Lung (tissue), 12 donors: Measurements from ENCODE around the gene GIPC2. TPM values are rescaled to one million over a fixed set of nuclear protein-coding genes. Genes with fewer than 3 reads are reported as not detected.
"Not testable (repeated sequence)": the region's sequence is repeated elsewhere in the genome, so short reads cannot be mapped to it uniquely, and the experiment has no call there.

Experiments
- ATAC-seq: fragments of 200-7000 bp; cut with Tn5 transposase; one replicate; pipeline ENCODE4 v1.9.1; 2020; ENCODE audit warnings: moderate number of reproducible peaks; ENCODE audit not compliant: insufficient read depth, low FRiP score
- DNase-seq, 3 donors: peaks; one replicate each; pipeline ENCODE4 v3.0.0-alpha.2; 2013 to 2017
- H3K27ac ChIP-seq, 2 donors: one replicate each; pipeline ENCODE4 v1.5.1; 2013; ENCODE audit warnings: mild to moderate bottlenecking in 2 of 2, moderate library complexity in 2 of 2, control low read depth in 1 of 2, inconsistent platforms in 1 of 2, low read depth in 1 of 2, low read length in 1 of 2
- H3K27me3 ChIP-seq, 3 donors: one replicate each; pipeline ENCODE4 v1.5.1; 2013; ENCODE audit warnings: low read length in 2 of 3; ENCODE audit not compliant: control insufficient read depth in 3 of 3, insufficient read depth in 3 of 3
- H3K36me3 ChIP-seq, 4 donors: one replicate each; pipeline ENCODE4 v1.5.1; 2013; ENCODE audit warnings: low read length in 4 of 4, mild to moderate bottlenecking in 1 of 4, moderate library complexity in 1 of 4; ENCODE audit not compliant: control insufficient read depth in 4 of 4, insufficient read depth in 4 of 4
- H3K4me1 ChIP-seq, 5 donors: one replicate each; pipeline ENCODE4 v1.5.1; 2013; ENCODE audit warnings: low read length in 5 of 5, mild to moderate bottlenecking in 2 of 5, moderate library complexity in 1 of 5; ENCODE audit not compliant: control insufficient read depth in 5 of 5, insufficient read depth in 5 of 5
- H3K4me3 ChIP-seq: one replicate; pipeline ENCODE4 v1.5.1; 2013; ENCODE audit warnings: mild to moderate bottlenecking, control low read depth, moderate library complexity
- H3K9ac ChIP-seq, 2 donors: one replicate each; pipeline ENCODE4 v1.5.1; 2013; ENCODE audit warnings: low read length in 2 of 2, control low read depth in 1 of 2; ENCODE audit not compliant: insufficient read depth in 1 of 2
- H3K9me3 ChIP-seq, 4 donors: one replicate each; pipeline ENCODE4 v1.5.1; 2013; ENCODE audit warnings: low read length in 3 of 4, mild to moderate bottlenecking in 1 of 4, moderate library complexity in 1 of 4; ENCODE audit not compliant: control insufficient read depth in 4 of 4, insufficient read depth in 3 of 4
- CTCF ChIP-seq: IDR thresholded peaks from 2 replicates; pipeline ENCODE4 v1.5.1; 2012; ENCODE audit warnings: mild to moderate bottlenecking; ENCODE audit errors: control extremely low read depth, extremely low read depth
- WGBS, 2 donors: extraction: QIAGEN DNeasy Blood & Tissue Kit; methylation state at CpG; one replicate each; pipeline ENCODE4 v1.1.7; 2013; 5-methylcytosine and 5-hydroxymethylcytosine counted together
- polyA plus RNA-seq, 2 donors: library from polyadenylated mRNA; stranded (reverse); fragments of 200-250 nt; gene quantifications; one replicate each; pipeline ENCODE4 v1.2.1, GENCODE V29; 2013
- total RNA-seq, 2 donors: library from RNA; depleted of rRNA in 1 of 2; stranded (reverse); fragments of >200 nt in 1 of 2; gene quantifications; one replicate each; pipeline ENCODE4 v1.2.1, GENCODE V29; 2014 to 2021
- donor health status: control.
- donor health status: control.
- donor health status: Bipolar disorder and iron deficiency.
- donor health status: healthy.
- donor health status: DM: yes; HTN: yes; CAD: no.

GIPC2 gene
- total and polyA plus RNA-seq, 4 donors = 0.94 to 2.5 (median 1.8) TPM

DNA sequence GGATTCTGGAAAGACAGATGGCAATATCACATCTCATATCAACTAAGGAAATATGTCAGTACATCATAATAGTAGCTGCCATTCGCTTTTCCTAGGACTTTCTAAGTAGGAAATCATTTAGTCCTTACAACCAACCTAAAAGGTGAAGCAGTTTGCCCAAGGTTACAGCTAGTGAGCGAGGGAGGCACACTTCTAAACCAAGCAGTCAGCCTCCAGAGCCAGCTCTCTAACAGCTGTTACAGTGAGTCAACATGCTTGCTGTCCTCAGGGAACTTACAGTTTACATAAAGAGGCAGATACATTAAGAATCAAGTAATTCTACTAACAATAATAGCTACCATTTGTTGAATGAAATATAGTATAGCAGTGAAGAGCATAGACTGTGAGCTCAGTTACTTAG, 57.1 kb downstream of the GIPC2 start:
- H3K36me3 ChIP-seq = no peaks in the 10 kb centered on the region
- DNase-seq (no peak), ATAC-seq (no peak)
- peaks cover 0 to 11% (median 0%) of the 10 kb centered on the region in 5 donors for H3K4me1 ChIP-seq
- H3K9me3 ChIP-seq = peaks cover 0 to 2% (median 0%) of the 10 kb centered on the region in 4 donors
- no peak overlapping the region for H3K4me3 ChIP-seq
- peak overlapping the region in 1 of 2 donors; percentile 30 for H3K27ac ChIP-seq
- no peak for TF ChIP-seq CTCF
- WGBS, 2 donors = 83 to 87% methylated on average over 2 of the region's 2 CpGs
- H3K9ac ChIP-seq = no peak overlapping the region
- H3K27me3 ChIP-seq = no peaks in the 10 kb centered on the region

GRCh38 chr1:78104322-78104721, 58.6 kb downstream of the GIPC2 start:
- DNase-seq = no peak
- no peak for TF ChIP-seq CTCF
- peaks cover 0 to 2% (median 0%) of the 10 kb centered on the region in 4 donors for H3K9me3 ChIP-seq
- H3K27ac ChIP-seq = peak overlapping the region in 1 of 2 donors; percentile 63
- no peak overlapping the region for H3K4me3 ChIP-seq
- ATAC-seq = no peak
- peaks cover 0 to 8% (median 0%) of the 10 kb centered on the region in 5 donors for H3K4me1 ChIP-seq
- H3K27me3 ChIP-seq = no peaks in the 10 kb centered on the region
- no peaks in the 10 kb centered on the region for H3K36me3 ChIP-seq
- no peak overlapping the region for H3K9ac ChIP-seq

DNA sequence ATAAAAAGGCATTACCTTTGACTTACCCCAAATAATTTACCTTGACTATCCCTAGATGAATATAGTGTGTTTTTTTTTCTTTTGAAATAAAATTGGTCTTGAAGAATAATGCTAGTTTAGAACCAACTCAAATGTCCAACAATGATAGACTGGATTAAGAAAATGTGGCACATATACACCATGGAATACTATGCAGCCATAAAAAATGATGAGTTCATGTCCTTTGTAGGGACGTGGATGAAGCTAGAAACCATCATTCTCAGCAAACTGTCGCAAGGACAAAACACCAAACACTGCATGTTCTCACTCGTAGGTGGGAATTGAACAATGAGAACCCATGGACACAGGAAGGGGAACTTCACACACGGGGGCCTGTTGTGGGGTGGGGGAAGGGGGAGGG, 63.9 kb downstream of the GIPC2 start:
- ATAC-seq, H3K27me3 ChIP-seq, DNase-seq, H3K36me3 ChIP-seq, H3K4me3 ChIP-seq, H3K9me3 ChIP-seq, H3K9ac ChIP-seq, H3K27ac ChIP-seq, H3K4me1 ChIP-seq: not testable (repeated sequence)
- WGBS, 2 donors = 86 to 96% methylated on average over 4 of the region's 4 CpGs

- TF ChIP-seq CTCF = no peak
- Histone ChIP-seq H3K36me3 (peaks cover 0 to 2% (median 0%) of the 10 kb centered on the region in 4 donors), H3K27ac (peak overlapping the region in 1 of 2 donors; percentile 2), H3K9ac (no peak overlapping the region), H3K9me3 (peaks cover 0 to 2% (median 0%) of the 10 kb centered on the region in 4 donors), H3K4me1 (no peaks in the 10 kb centered on the region), H3K27me3 (no peaks in the 10 kb centered on the region), H3K4me3 (no peak overlapping the region)
- no peak for DNase-seq
- WGBS, 2 donors = 93 to 98% methylated on average over 6 of the region's 6 CpGs
- no peak for ATAC-seq
Observed at GRCh38 chr1:78113156-78113916, 67.6 kb downstream of the GIPC2 start.
